ENCODE measurements around the gene CSRP1.

CSRP1 gene

DNA sequence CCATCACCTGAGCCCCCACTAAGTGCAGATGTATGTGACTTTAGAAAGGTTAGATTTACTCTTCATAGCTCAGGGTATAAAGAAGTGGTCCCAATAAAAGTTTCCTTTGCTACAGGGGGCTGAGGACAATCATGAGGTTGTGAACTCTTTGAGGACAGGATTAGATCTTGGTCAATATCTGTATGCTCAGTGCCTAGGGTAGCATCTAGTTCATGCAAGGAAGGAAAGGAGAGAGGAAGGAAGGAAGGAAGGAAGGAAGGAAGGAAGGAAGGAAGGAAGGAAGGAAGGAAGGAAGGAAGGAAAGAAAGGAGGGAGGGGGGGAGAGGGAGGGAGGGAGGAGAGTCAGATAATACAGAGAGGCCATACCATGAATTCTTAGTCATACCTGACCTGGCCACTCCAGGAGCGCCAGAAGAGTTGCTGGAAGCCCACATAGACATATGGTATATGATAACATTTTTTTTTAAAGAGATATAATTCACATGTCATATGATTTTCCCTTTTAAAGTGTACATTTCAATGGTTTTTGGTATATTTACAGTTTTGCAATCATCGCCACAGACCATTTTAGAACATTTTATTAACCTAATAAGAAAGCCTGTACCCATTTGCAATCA is 9.7 kb upstream of the CSRP1 start:
- H3K4me1 ChIP-seq (ENCODE audit: insufficient read depth, poor library complexity, severe bottlenecking), result peaks cover 18% of the 10 kb centered on the region
- ATAC-seq (ENCODE audit: low read depth), result no peak
- TF ChIP-seq, protein P1, sequence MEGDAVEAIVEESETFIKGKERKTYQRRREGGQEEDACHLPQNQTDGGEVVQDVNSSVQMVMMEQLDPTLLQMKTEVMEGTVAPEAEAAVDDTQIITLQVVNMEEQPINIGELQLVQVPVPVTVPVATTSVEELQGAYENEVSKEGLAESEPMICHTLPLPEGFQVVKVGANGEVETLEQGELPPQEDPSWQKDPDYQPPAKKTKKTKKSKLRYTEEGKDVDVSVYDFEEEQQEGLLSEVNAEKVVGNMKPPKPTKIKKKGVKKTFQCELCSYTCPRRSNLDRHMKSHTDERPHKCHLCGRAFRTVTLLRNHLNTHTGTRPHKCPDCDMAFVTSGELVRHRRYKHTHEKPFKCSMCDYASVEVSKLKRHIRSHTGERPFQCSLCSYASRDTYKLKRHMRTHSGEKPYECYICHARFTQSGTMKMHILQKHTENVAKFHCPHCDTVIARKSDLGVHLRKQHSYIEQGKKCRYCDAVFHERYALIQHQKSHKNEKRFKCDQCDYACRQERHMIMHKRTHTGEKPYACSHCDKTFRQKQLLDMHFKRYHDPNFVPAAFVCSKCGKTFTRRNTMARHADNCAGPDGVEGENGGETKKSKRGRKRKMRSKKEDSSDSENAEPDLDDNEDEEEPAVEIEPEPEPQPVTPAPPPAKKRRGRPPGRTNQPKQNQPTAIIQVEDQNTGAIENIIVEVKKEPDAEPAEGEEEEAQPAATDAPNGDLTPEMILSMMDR (IDR thresholded peaks at IDR 0.05; ENCODE audit: poor library complexity, severe bottlenecking), result no peak

DNA sequence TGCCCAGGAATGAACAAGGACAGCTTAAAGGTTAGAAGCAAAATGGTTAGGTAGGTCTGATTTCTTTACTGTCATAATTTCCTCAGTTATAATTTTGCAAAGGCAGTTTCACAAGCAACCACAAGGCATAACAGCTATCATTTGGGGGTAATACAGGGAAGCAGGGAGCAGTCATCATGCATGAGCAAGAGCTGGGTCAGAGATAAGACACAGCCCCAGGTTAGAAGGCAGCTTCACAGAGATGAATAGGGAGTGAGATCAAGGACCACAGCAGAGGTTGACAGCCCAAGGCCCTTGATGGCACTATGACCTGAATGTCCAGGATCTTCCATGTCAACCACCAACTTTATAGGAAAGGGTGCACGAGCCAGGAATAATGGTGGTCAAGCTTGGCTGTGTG is 9.0 kb upstream of the CSRP1 start:
- no peak for DNase-seq (ENCODE audit: low spot score)
- H3K4me3 ChIP-seq (ENCODE audit: severe bottlenecking), result no peak overlapping the region
- no peaks in the 10 kb centered on the region for H3K9me3 ChIP-seq (ENCODE audit: severe bottlenecking)
- no peak for ATAC-seq (ENCODE audit: low read depth)
- H3K36me3 ChIP-seq (ENCODE audit: low read depth), result no peaks in the 10 kb centered on the region
- peaks cover 18% of the 10 kb centered on the region for H3K4me1 ChIP-seq (ENCODE audit: insufficient read depth, poor library complexity, severe bottlenecking)
- no peak overlapping the region for H3K27ac ChIP-seq (ENCODE audit: poor library complexity, severe bottlenecking)
- no peaks in the 10 kb centered on the region for H3K27me3 ChIP-seq (ENCODE audit: insufficient read depth, poor library complexity, severe bottlenecking)
- TF ChIP-seq, protein P1 (IDR thresholded peaks at IDR 0.05; ENCODE audit: poor library complexity, severe bottlenecking), result no peak

More for the DNA sequence above, 9.7 kb upstream of the CSRP1 start:
- Histone ChIP-seq H3K4me3 (ENCODE audit: severe bottlenecking) (no peak overlapping the region), H3K36me3 (ENCODE audit: low read depth) (no peaks in the 10 kb centered on the region), H3K27me3 (ENCODE audit: insufficient read depth, poor library complexity, severe bottlenecking) (no peaks in the 10 kb centered on the region), H3K9me3 (ENCODE audit: severe bottlenecking) (no peaks in the 10 kb centered on the region), H3K27ac (ENCODE audit: poor library complexity, severe bottlenecking) (peak overlapping the region; percentile 45)
- DNase-seq (ENCODE audit: low spot score), result no peak

DNA sequence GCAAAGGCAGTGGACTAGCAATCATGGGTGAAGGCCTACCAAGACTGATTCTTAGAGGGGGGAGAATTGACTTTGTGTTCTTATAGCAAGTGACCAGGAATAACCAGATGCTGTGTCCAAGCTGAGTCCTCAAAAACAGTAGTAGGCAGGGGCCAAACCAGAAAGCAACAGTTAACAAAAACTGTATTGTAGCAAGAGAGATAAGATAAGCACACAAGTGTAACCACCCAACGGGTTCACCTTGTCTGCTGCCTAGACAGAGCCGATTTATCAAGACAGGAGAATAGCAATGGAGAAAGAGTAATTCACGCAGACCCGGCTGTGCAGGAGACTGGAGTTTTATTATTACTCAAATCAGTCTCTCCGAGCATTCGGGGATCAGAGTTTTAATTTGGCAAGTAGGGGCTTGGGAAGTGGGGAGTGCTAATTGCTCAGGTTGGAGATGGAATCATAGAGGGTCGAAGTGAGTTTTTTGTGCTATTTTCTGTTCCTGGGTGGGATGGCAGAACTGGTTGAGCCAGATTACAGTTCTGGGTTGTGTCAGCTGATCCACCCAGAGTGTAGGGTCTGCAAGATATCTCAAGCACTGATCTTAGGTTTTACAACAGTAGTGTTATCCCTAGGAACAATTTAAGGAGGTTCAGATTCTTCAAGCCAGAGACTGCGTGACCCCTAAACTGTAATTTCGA is 8.3 kb upstream of the CSRP1 start:
- H3K27me3 ChIP-seq (ENCODE audit: insufficient read depth, poor library complexity, severe bottlenecking), result no peaks in the 10 kb centered on the region
- TF ChIP-seq, protein P1 (IDR thresholded peaks at IDR 0.05; ENCODE audit: poor library complexity, severe bottlenecking), result no peak
- ATAC-seq (ENCODE audit: low read depth), result no peak

DNA sequence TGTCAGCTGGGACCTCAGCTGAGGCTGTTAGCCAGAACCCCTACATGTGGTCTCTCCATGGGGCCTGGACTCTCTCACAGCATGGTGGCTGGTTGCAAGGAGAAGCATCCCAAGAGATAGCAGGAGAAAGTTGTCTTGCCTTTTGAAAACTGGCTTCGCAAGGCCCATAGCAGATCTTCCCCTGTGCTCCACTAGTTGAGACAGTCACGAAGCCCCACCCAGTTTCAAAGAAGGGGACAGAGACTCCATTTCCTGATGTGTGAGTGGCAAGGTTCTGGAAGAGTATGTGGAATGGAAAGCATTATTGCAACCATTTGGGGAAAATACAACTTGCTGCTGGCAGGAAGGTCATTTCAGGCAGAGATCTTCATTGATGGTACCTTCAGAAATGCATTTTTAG is 7.5 kb upstream of the CSRP1 start:
- Histone ChIP-seq H3K27me3 (ENCODE audit: insufficient read depth, poor library complexity, severe bottlenecking) (no peaks in the 10 kb centered on the region), H3K4me3 (ENCODE audit: severe bottlenecking) (no peak overlapping the region), H3K4me1 (ENCODE audit: insufficient read depth, poor library complexity, severe bottlenecking) (peaks cover 20% of the 10 kb centered on the region), H3K9me3 (ENCODE audit: severe bottlenecking) (no peaks in the 10 kb centered on the region), H3K36me3 (ENCODE audit: low read depth) (no peaks in the 10 kb centered on the region), H3K27ac (ENCODE audit: poor library complexity, severe bottlenecking) (no peak overlapping the region)
- ATAC-seq (ENCODE audit: low read depth), result no peak
- TF ChIP-seq, protein P1 (IDR thresholded peaks at IDR 0.05; ENCODE audit: poor library complexity, severe bottlenecking), result no peak
- DNase-seq (ENCODE audit: low spot score), result no peak

More for the DNA sequence above, 8.3 kb upstream of the CSRP1 start:
- H3K9me3 ChIP-seq (ENCODE audit: severe bottlenecking), result no peaks in the 10 kb centered on the region
- H3K4me1 ChIP-seq (ENCODE audit: insufficient read depth, poor library complexity, severe bottlenecking), result peaks cover 20% of the 10 kb centered on the region
- DNase-seq (ENCODE audit: low spot score), result no peak
- H3K36me3 ChIP-seq (ENCODE audit: low read depth), result no peaks in the 10 kb centered on the region
- no peak overlapping the region for H3K4me3 ChIP-seq (ENCODE audit: severe bottlenecking)
- no peak overlapping the region for H3K27ac ChIP-seq (ENCODE audit: poor library complexity, severe bottlenecking)
